Measurements from ENCODE around the gene BLOC1S3.

- TF ChIP-seq CTCF (IDR thresholded peaks at IDR 0.05): no peak
- TF ChIP-seq POLR2A (IDR thresholded peaks at IDR 0.05): no peak
Observed at GRCh38 chr19:45162608-45163143, 15.9 kb upstream of the BLOC1S3 start.

Measured in thyroid gland (tissue), 4 donors.